Neural progenitor cell (in vitro differentiated cells): ENCODE data around the gene MARCHF3.

Source experiments
- CTCF ChIP-seq: fragments of 200-600 bp; sonication (generic); IDR thresholded peaks from 2 replicates; pipeline ENCODE4 v1.5.1; 2017; ENCODE audit warnings: antibody characterized with exemption, mild to moderate bottlenecking
- EZH2 ChIP-seq: fragments of 200-600 bp; sonication (generic); IDR thresholded peaks from 2 replicates; pipeline ENCODE4 v1.6.1; 2017; ENCODE audit warnings: antibody characterized with exemption, mild to moderate bottlenecking, moderate library complexity

GRCh38 chr5:126931963-126932660 lies 98.2 kb downstream of the MARCHF3 start:
- TF ChIP-seq CTCF (no peak), EZH2 (no peak)
